A549 (cell line): Measurements from ENCODE around the gene TMEM179.

Experiments used
- EHMT2 ChIP-seq: fragments of 200-600 bp; sonication (generic); IDR thresholded peaks from 2 replicates; pipeline ENCODE4 v1.6.1; 2016; ENCODE audit warnings: antibody characterized with exemption, low read depth, mild to moderate bottlenecking, moderate library complexity
- POLR2A ChIP-seq: IDR thresholded peaks from 2 replicates; pipeline ENCODE4 v1.6.1; 2012; ENCODE audit warnings: mild to moderate bottlenecking, low read length
- RAD21 ChIP-seq, 2 experiments: fragments of >200 bp in 1 of 2; sonication (Bioruptor Twin) in 1 of 2; formaldehyde crosslinking in 1 of 2; IDR thresholded peaks in 1 of 2; conservative IDR thresholded peaks in 1 of 2; 2 replicates in 1 of 2; 3 replicates in 1 of 2; pipeline ENCODE4 v1.6.1; 2012 to 2018; ENCODE audit warnings: inconsistent platforms in 1 of 2
- TF ChIP-seq, protein P1 (sequence below): fragments of >200 bp; sonication (Bioruptor Twin); formaldehyde crosslinking; IDR thresholded peaks from 3 replicates; pipeline ENCODE4 v1.5.1; 2016

DNA sequence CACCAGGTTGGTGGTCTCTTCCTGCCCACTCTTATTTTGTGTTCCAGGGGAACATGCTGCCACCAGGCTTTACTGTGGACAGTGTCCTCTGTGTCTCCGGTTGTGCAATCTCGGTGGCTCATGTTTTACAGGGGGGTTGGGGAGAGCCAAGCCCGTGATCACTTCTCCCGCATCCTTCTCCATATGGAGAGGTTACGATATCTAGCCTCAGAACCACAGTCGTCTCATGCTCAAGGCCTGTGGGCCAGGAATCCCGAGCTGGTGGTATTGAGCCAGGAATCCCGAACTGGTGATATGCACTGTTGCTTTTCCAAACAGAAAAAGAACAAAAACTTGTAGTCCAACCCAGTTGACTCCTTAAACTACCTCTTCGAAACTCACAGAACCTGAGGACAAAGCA, 47.8 kb upstream of the TMEM179 start:
- no peak for TF ChIP-seq RAD21 (conservative IDR thresholded peaks at IDR 0.05 in 1 of 2, IDR thresholded peaks at IDR 0.05 in 1 of 2)
- TF ChIP-seq, protein P1, sequence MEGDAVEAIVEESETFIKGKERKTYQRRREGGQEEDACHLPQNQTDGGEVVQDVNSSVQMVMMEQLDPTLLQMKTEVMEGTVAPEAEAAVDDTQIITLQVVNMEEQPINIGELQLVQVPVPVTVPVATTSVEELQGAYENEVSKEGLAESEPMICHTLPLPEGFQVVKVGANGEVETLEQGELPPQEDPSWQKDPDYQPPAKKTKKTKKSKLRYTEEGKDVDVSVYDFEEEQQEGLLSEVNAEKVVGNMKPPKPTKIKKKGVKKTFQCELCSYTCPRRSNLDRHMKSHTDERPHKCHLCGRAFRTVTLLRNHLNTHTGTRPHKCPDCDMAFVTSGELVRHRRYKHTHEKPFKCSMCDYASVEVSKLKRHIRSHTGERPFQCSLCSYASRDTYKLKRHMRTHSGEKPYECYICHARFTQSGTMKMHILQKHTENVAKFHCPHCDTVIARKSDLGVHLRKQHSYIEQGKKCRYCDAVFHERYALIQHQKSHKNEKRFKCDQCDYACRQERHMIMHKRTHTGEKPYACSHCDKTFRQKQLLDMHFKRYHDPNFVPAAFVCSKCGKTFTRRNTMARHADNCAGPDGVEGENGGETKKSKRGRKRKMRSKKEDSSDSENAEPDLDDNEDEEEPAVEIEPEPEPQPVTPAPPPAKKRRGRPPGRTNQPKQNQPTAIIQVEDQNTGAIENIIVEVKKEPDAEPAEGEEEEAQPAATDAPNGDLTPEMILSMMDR, result no peak
- TF ChIP-seq EHMT2, result no peak
- TF ChIP-seq POLR2A, result no peak
